ENCODE results near the gene SH3BP4.

Gene SH3BP4

GRCh38 chr2:235032466-235032865, 80.6 kb downstream of the SH3BP4 start:
- no peak for TF ChIP-seq CTCF (IDR thresholded peaks at IDR 0.05; ENCODE audit: low read depth, low read length)

GRCh38 chr2:235032949-235033348, 81.1 kb downstream of the SH3BP4 start:
- no peak for DNase-seq
- no peaks in the 10 kb centered on the region for H3K9me3 ChIP-seq
- no peaks in the 10 kb centered on the region for H3K27me3 ChIP-seq
- no peak for TF ChIP-seq CTCF (IDR thresholded peaks at IDR 0.05; ENCODE audit: low read depth, low read length)
- no peaks in the 10 kb centered on the region for H3K4me1 ChIP-seq
- no peaks in the 10 kb centered on the region; the same call in 1 of the 2 replicates for H3K36me3 ChIP-seq
- no peak overlapping the region for H3K4me3 ChIP-seq (ENCODE audit: low read depth, low read length)

More at GRCh38 chr2:235032466-235032865, 80.6 kb downstream of the SH3BP4 start:
- H3K36me3 ChIP-seq = no peaks in the 10 kb centered on the region
- H3K9me3 ChIP-seq = no peaks in the 10 kb centered on the region
- H3K27me3 ChIP-seq = no peaks in the 10 kb centered on the region
- H3K4me3 ChIP-seq (ENCODE audit: low read depth, low read length) = no peak overlapping the region
- DNase-seq = no peak
- H3K4me1 ChIP-seq = no peaks in the 10 kb centered on the region

- H3K4me1 ChIP-seq = no peaks in the 10 kb centered on the region
- H3K27me3 ChIP-seq = no peaks in the 10 kb centered on the region
- no peak for DNase-seq
- TF ChIP-seq CTCF (IDR thresholded peaks at IDR 0.05; ENCODE audit: low read depth, low read length) = no peak
- H3K36me3 ChIP-seq = no peaks in the 10 kb centered on the region; the same call in 1 of the 2 replicates
- H3K9me3 ChIP-seq = no peaks in the 10 kb centered on the region
- no peak overlapping the region for H3K4me3 ChIP-seq (ENCODE audit: low read depth, low read length)
Measured at GRCh38 chr2:235034265-235035118, 82.7 kb downstream of the SH3BP4 start.

DNA sequence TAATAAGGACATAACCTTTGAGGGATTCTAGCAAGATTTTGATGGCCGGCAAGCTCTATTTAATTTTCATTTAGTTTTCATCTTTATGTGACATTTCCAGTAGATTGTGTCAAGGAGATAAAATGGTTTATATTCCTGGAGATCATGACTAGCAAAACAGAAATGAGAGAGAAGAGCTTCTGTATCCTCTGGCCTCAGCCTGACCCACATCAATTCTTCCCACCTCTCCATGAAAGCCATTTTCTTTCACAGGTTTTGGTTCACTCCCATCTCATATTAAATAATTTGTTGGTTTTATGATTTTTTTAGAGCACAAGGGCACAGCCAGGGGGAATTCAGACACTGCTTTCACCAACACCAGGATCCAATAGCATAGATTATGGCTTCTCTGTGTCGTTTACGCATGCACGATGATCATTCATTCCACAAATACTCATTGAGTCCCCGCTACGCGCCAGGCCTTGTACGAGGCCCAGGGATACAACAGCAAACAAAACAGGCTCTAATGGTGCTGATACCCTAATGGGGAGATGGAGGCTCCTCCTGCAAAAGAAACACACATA, 85.9 kb downstream of the SH3BP4 start:
- Histone ChIP-seq H3K27me3 (no peaks in the 10 kb centered on the region), H3K36me3 (peaks cover 24% of the 10 kb centered on the region), H3K4me3 (ENCODE audit: low read depth, low read length) (no peak overlapping the region), H3K9me3 (no peaks in the 10 kb centered on the region), H3K4me1 (no peaks in the 10 kb centered on the region)
- no peak for TF ChIP-seq CTCF (IDR thresholded peaks at IDR 0.05; ENCODE audit: low read depth, low read length)
- no peak for DNase-seq

GRCh38 chr2:235041221-235041917, 89.6 kb downstream of the SH3BP4 start:
- Histone ChIP-seq H3K36me3 (peaks cover 28% of the 10 kb centered on the region), H3K9me3 (no peaks in the 10 kb centered on the region)

More at GRCh38 chr2:235041221-235041917, 89.6 kb downstream of the SH3BP4 start:
- no peak overlapping the region for H3K4me3 ChIP-seq (ENCODE audit: low read depth, low read length)
- no peaks in the 10 kb centered on the region for H3K27me3 ChIP-seq
- TF ChIP-seq CTCF (IDR thresholded peaks at IDR 0.05; ENCODE audit: low read depth, low read length) = no peak
- no peak for DNase-seq
- no peaks in the 10 kb centered on the region for H3K4me1 ChIP-seq
